H1 (cell line): ENCODE results near the gene CFAP92.

Source experiments
- EGR1 ChIP-seq: IDR thresholded peaks from 2 replicates; pipeline ENCODE4 v1.6.1; 2011; ENCODE audit warnings: low read depth, low read length, borderline replicate concordance
- EZH2 ChIP-seq: fragments of 200-600 bp; sonication (generic); IDR thresholded peaks from 2 replicates; pipeline ENCODE4 v1.7.1; 2012; ENCODE audit warnings: low read depth, mild to moderate bottlenecking, moderate library complexity, low read length, inconsistent platforms; ENCODE audit not compliant: severe bottlenecking
- GABPA ChIP-seq: IDR thresholded peaks from 2 replicates; pipeline ENCODE4 v1.6.1; 2011; ENCODE audit warnings: mild to moderate bottlenecking, low read length, moderate library complexity, borderline replicate concordance; ENCODE audit not compliant: insufficient read depth
- JUN ChIP-seq: IDR thresholded peaks from 2 replicates; pipeline ENCODE4 v1.6.1; 2011; ENCODE audit warnings: low read depth, mild to moderate bottlenecking, improper control_type of control experiment, low read length
- POLR2A ChIP-seq, 2 experiments: IDR thresholded peaks; 1 replicate in 1 of 2; 2 replicates in 1 of 2; pipeline ENCODE4 v1.6.1; 2011; ENCODE audit warnings: low read depth in 2 of 2, low read length in 2 of 2, mild to moderate bottlenecking in 2 of 2; ENCODE audit errors: control extremely low read depth in 1 of 2
- TCF12 ChIP-seq: IDR thresholded peaks from 2 replicates; pipeline ENCODE4 v1.6.1; 2011; ENCODE audit warnings: low read depth, mild to moderate bottlenecking, low read length
- TEAD4 ChIP-seq: IDR thresholded peaks from 2 replicates; pipeline ENCODE4 v1.6.1; 2012; ENCODE audit warnings: low read depth, low read length, inconsistent platforms, mixed read lengths
- TF ChIP-seq, protein P1 (sequence below), 3 experiments: IDR thresholded peaks; 1 replicate in 2 of 3; 2 replicates in 1 of 3; pipeline versions ENCODE4 v1.5.1 to v1.6.1; 2011; ENCODE audit warnings: low read length in 3 of 3, mild to moderate bottlenecking in 3 of 3, inconsistent platforms in 2 of 3, low read depth in 1 of 3, moderate library complexity in 1 of 3; ENCODE audit not compliant: insufficient read depth in 1 of 3; ENCODE audit errors: control extremely low read depth in 1 of 3

DNA sequence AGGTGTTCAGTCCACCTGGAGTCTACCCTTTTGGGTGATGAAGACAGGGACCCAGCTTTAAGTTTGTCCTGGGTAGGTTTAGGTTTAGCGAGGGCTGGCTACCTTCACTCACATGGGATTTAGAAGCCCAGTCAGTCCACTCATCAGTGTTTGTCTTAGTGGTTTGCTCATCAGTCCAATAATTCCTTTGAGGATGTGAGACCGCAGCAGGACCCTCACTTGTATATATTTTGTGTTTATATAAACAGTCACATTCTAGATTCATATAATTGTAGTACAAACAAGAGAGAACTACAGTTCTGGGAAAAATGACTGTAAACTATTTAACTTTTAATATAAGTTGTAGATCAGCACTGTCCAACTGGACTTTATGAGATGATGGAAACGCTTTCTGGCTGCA, 25.4 kb upstream of the CFAP92 start:
- TF ChIP-seq, protein P1, sequence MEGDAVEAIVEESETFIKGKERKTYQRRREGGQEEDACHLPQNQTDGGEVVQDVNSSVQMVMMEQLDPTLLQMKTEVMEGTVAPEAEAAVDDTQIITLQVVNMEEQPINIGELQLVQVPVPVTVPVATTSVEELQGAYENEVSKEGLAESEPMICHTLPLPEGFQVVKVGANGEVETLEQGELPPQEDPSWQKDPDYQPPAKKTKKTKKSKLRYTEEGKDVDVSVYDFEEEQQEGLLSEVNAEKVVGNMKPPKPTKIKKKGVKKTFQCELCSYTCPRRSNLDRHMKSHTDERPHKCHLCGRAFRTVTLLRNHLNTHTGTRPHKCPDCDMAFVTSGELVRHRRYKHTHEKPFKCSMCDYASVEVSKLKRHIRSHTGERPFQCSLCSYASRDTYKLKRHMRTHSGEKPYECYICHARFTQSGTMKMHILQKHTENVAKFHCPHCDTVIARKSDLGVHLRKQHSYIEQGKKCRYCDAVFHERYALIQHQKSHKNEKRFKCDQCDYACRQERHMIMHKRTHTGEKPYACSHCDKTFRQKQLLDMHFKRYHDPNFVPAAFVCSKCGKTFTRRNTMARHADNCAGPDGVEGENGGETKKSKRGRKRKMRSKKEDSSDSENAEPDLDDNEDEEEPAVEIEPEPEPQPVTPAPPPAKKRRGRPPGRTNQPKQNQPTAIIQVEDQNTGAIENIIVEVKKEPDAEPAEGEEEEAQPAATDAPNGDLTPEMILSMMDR (IDR thresholded peaks at IDR 0.05; ENCODE audit: control extremely low read depth in 1 of 3, insufficient read depth in 1 of 3, low read depth in 1 of 3, low read length in 3 of 3): no peak
- no peak for TF ChIP-seq EGR1
- TF ChIP-seq GABPA: no peak
- TF ChIP-seq JUN: no peak
- no peak for TF ChIP-seq TCF12
- TF ChIP-seq EZH2: no peak
- TF ChIP-seq POLR2A (IDR thresholded peaks at IDR 0.05; ENCODE audit: control extremely low read depth in 1 of 2, low read depth in 2 of 2, low read length in 2 of 2): no peak
- TF ChIP-seq TEAD4: no peak
